A549 treated with Mapracorat at 1 μM for 4 hours (cell line): ENCODE results near the gene LAMC2. TPM values are rescaled to one million over a fixed set of nuclear protein-coding genes. Genes with fewer than 3 reads are reported as not detected.

Experiments used
- total RNA-seq: library from RNA; stranded (reverse); fragments of 200-300 nt; extraction: Qiagen RNA extraction; gene quantifications from 5 replicates; pipeline ENCODE4 v1.2.3, GENCODE V29; 2022

The LAMC2 gene
- total RNA-seq = 18.9 to 24.4 TPM (median 19.9 TPM) in 5 replicates

GRCh38 chr1:183185941-183186490, at the start of gene LAMC2:
TSS of gene LAMC2 (plus strand) at chr1:183186264. CDS start at chr1:183186353, 89 bp downstream.

Other genes starting within 250 kb of the LAMC2 start
- gene SHCBP1L, start 233.1 kb upstream of the LAMC2 start, total RNA-seq = not detected in 5 replicates
- gene LAMC1, start 162.8 kb upstream of the LAMC2 start, total RNA-seq = 90.5 to 114 TPM (median 111 TPM) in 5 replicates
- 0.39 to 0.91 TPM (median 0.56 TPM) in 5 replicates for gene NMNAT2, start 232.1 kb downstream of the LAMC2 start, total RNA-seq